Measurements from ENCODE around the gene ENHO. TPM values are rescaled to one million over a fixed set of nuclear protein-coding genes. Genes with fewer than 3 reads are reported as not detected.

Gene ENHO
- total and polyA plus RNA-seq, 8 donors, result 0.26 to 1.9 (median 1.3) TPM

- no peaks in the 10 kb centered on the region for H3K36me3 ChIP-seq
- H3K4me1 ChIP-seq, result peaks cover 3 to 14% of the 10 kb centered on the region in 2 donors
- no peak for TF ChIP-seq CTCF (IDR thresholded peaks at IDR 0.05)
- intact Hi-C loops (cut with DNase I), result no loop called here
- peaks cover 0 to 2% of the 10 kb centered on the region in 2 donors for H3K9me3 ChIP-seq
- H3K27ac ChIP-seq, result no peak overlapping the region
- DNase-seq, result peak in 2 of 4 donors; percentile 19 to 24
- ATAC-seq, result no peak
- H3K4me3 ChIP-seq, result no peak overlapping the region
- H3K27me3 ChIP-seq, result peaks cover 0 to 66% of the 10 kb centered on the region in 2 donors
These were observed 34.2 kb upstream of the ENHO start for GRCh38 chr9:34556949-34557348.

- ATAC-seq (no peak), DNase-seq (peak in 2 of 4 donors; percentile 18 to 47)
- no peaks in the 10 kb centered on the region for H3K9me3 ChIP-seq
- H3K4me1 ChIP-seq, result peaks cover 3 to 14% of the 10 kb centered on the region in 2 donors
- peaks cover 0 to 62% of the 10 kb centered on the region in 2 donors for H3K27me3 ChIP-seq
- no peak overlapping the region for H3K4me3 ChIP-seq
- intact Hi-C loops (cut with DNase I), result no loop called here
- no peaks in the 10 kb centered on the region for H3K36me3 ChIP-seq
- no peak overlapping the region for H3K27ac ChIP-seq
- TF ChIP-seq CTCF (IDR thresholded peaks at IDR 0.05), result no peak
These were observed 33.2 kb upstream of the ENHO start for GRCh38 chr9:34555936-34556525.

- Histone ChIP-seq H3K27me3 (peaks cover 0 to 57% of the 10 kb centered on the region in 2 donors), H3K27ac (no peak overlapping the region), H3K4me1 (peaks cover 3 to 10% of the 10 kb centered on the region in 2 donors), H3K4me3 (no peak overlapping the region), H3K36me3 (no peaks in the 10 kb centered on the region), H3K9me3 (no peaks in the 10 kb centered on the region)
- intact Hi-C loops (cut with DNase I), result no loop called here
- DNase-seq (peak in 2 of 4 donors; percentile 14 to 33), ATAC-seq (no peak)
- TF ChIP-seq CTCF (IDR thresholded peaks at IDR 0.05), result no peak
These were observed 32.7 kb upstream of the ENHO start for GRCh38 chr9:34555500-34555899.

- H3K36me3 ChIP-seq, result no peaks in the 10 kb centered on the region
- no peaks in the 10 kb centered on the region for H3K9me3 ChIP-seq
- H3K27ac ChIP-seq, result no peak overlapping the region
- DNase-seq, result peak in 2 of 4 donors; percentile 32 to 63
- H3K27me3 ChIP-seq, result peaks cover 0 to 52% of the 10 kb centered on the region in 2 donors
- H3K4me3 ChIP-seq, result no peak overlapping the region
- intact Hi-C loops (cut with DNase I), result no loop called here
- peaks cover 0 to 6% of the 10 kb centered on the region in 2 donors for H3K4me1 ChIP-seq
- ATAC-seq, result no peak
- no peak for TF ChIP-seq CTCF (IDR thresholded peaks at IDR 0.05)
These were observed 32.2 kb upstream of the ENHO start for GRCh38 chr9:34555002-34555348.

GRCh38 chr9:34554211-34555001 lies 31.6 kb upstream of the ENHO start:
- Histone ChIP-seq H3K27ac (no peak overlapping the region), H3K9me3 (no peaks in the 10 kb centered on the region), H3K4me1 (peaks cover 0 to under 1% of the 10 kb centered on the region in 2 donors), H3K4me3 (no peak overlapping the region), H3K27me3 (peaks cover 0 to 46% of the 10 kb centered on the region in 2 donors), H3K36me3 (no peaks in the 10 kb centered on the region)
- DNase-seq (peak in 2 of 4 donors; percentile 11 to 24), ATAC-seq (no peak)
- TF ChIP-seq CTCF (IDR thresholded peaks at IDR 0.05), result no peak
- intact Hi-C loops (cut with DNase I), result no loop called here
